Kidney epithelial cell (primary cell): ENCODE measurements around the gene UROC1. TPM values are rescaled to one million over a fixed set of nuclear protein-coding genes. Genes with fewer than 3 reads are reported as not detected.

Experiments
- DNase-seq: peaks from one replicate; pipeline ENCODE4 v3.0.0-alpha.2; 2010; ENCODE audit warnings: low read depth
- H3K27me3 ChIP-seq: 2 replicates; pipeline ENCODE4 v1.6.0; 2011; ENCODE audit warnings: low read length; ENCODE audit not compliant: control insufficient read depth, insufficient read depth
- H3K36me3 ChIP-seq: 2 replicates; pipeline ENCODE4 v1.5.1; 2011; ENCODE audit warnings: low read length; ENCODE audit not compliant: control insufficient read depth, insufficient read depth
- H3K4me3 ChIP-seq: 2 replicates; pipeline ENCODE4 v1.5.1; 2011; ENCODE audit warnings: low read depth, mild to moderate bottlenecking, control low read depth, low read length
- CTCF ChIP-seq: IDR thresholded peaks from 2 replicates; pipeline ENCODE4 v1.5.1; 2011; ENCODE audit warnings: mild to moderate bottlenecking, moderate library complexity, low read length, control low read depth, inconsistent platforms; ENCODE audit not compliant: insufficient read depth, poor library complexity, severe bottlenecking
- total RNA-seq: library from RNA; depleted of rRNA; stranded (reverse); fragments of >200 nt; gene quantifications from 2 replicates; pipeline ENCODE4 v1.2.3, GENCODE V29; 2015

The UROC1 gene
- total RNA-seq, 1 donor from 2014 or later: not detected

GRCh38 chr3:126447456-126448106, 70.0 kb downstream of the UROC1 start:
- DNase-seq: no peak

GRCh38 chr3:126446791-126447190, 70.8 kb downstream of the UROC1 start:
- no peak for DNase-seq
- Histone ChIP-seq H3K36me3 (no peaks in the 10 kb centered on the region), H3K27me3 (no peaks in the 10 kb centered on the region), H3K4me3 (no peak overlapping the region)
- no peak for TF ChIP-seq CTCF

More at GRCh38 chr3:126447456-126448106, 70.0 kb downstream of the UROC1 start:
- Histone ChIP-seq H3K36me3 (no peaks in the 10 kb centered on the region), H3K4me3 (no peak overlapping the region), H3K27me3 (no peaks in the 10 kb centered on the region)
- no peak for TF ChIP-seq CTCF

- H3K4me3 ChIP-seq: no peak overlapping the region
- TF ChIP-seq CTCF: no peak
- H3K27me3 ChIP-seq: no peaks in the 10 kb centered on the region
- H3K36me3 ChIP-seq: no peaks in the 10 kb centered on the region
- DNase-seq: no peak
Measured at GRCh38 chr3:126446301-126446700, 71.3 kb downstream of the UROC1 start.

- no peak for DNase-seq
- no peaks in the 10 kb centered on the region for H3K36me3 ChIP-seq
- no peaks in the 10 kb centered on the region for H3K27me3 ChIP-seq
- no peak for TF ChIP-seq CTCF
- no peak overlapping the region for H3K4me3 ChIP-seq
Measured at GRCh38 chr3:126445506-126445905, 72.1 kb downstream of the UROC1 start.

- Histone ChIP-seq H3K36me3 (no peaks in the 10 kb centered on the region), H3K27me3 (no peaks in the 10 kb centered on the region), H3K4me3 (no peak overlapping the region)
- DNase-seq: no peak
- no peak for TF ChIP-seq CTCF
Measured at GRCh38 chr3:126442856-126443242, 74.7 kb downstream of the UROC1 start.
